ENCODE results near the gene MPHOSPH9. TPM values are rescaled to one million over a fixed set of nuclear protein-coding genes. Genes with fewer than 3 reads are reported as not detected.

Gene MPHOSPH9
- total RNA-seq, 1 donor from 2014 or later, result 33.9 TPM

- TF ChIP-seq, protein P1, sequence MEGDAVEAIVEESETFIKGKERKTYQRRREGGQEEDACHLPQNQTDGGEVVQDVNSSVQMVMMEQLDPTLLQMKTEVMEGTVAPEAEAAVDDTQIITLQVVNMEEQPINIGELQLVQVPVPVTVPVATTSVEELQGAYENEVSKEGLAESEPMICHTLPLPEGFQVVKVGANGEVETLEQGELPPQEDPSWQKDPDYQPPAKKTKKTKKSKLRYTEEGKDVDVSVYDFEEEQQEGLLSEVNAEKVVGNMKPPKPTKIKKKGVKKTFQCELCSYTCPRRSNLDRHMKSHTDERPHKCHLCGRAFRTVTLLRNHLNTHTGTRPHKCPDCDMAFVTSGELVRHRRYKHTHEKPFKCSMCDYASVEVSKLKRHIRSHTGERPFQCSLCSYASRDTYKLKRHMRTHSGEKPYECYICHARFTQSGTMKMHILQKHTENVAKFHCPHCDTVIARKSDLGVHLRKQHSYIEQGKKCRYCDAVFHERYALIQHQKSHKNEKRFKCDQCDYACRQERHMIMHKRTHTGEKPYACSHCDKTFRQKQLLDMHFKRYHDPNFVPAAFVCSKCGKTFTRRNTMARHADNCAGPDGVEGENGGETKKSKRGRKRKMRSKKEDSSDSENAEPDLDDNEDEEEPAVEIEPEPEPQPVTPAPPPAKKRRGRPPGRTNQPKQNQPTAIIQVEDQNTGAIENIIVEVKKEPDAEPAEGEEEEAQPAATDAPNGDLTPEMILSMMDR (IDR thresholded peaks at IDR 0.05), result no peak
- DNase-seq (ENCODE audit: extremely low spot score, unreplicated experiment), result no peak
- peak overlapping the region; percentile 75 for H3K4me3 Mint-ChIP-seq (ENCODE audit: unreplicated experiment)
- H3K9me3 Mint-ChIP-seq (ENCODE audit: unreplicated experiment), result no peaks in the 10 kb centered on the region
- H3K4me1 Mint-ChIP-seq (ENCODE audit: unreplicated experiment), result peaks cover 19% of the 10 kb centered on the region
- no peaks in the 10 kb centered on the region for H3K27me3 Mint-ChIP-seq (ENCODE audit: unreplicated experiment)
- no peak overlapping the region for H3K27ac Mint-ChIP-seq (ENCODE audit: unreplicated experiment)
- no peaks in the 10 kb centered on the region for H3K36me3 Mint-ChIP-seq (ENCODE audit: unreplicated experiment)
These were observed 82.6 kb downstream of the MPHOSPH9 start for GRCh38 chr12:123150275-123150743.

DNA sequence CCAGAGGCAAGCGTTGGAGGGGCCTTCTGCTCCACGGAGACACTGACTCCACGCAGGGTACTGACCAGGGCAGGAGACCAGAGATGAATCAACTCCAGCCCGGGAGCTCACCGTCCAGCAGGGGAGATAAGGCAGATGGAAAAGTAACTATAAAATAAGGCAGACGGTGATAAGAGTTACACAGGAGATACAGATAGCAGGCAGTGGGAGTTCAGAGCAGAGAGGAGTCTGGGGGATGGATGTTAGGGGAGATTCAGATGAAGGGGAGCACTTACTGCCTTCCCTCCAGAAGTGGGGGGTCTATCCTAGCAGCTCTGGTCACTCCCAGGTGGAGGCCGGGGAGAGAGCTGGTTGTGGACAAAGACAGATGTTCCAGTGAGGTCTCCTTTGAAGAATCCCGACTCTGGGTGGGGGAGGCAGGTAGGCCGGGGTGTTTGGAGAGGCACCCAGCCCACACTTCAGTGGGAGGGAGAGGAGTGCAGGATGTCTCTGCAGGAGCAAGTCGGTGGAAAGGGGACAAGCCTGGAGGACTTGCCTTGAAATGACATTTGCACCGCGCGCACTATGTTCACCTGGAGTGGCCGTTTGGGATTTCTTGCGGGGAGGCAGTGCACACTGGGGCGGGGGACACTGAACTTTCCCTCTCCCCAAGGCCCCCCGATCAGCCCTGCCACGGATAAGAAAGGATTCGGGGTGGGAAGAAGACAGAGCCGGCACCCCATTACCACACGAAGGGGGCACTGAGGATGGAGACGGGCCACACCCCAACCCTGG lies 83.3 kb downstream of the MPHOSPH9 start:
- no peaks in the 10 kb centered on the region for H3K27me3 Mint-ChIP-seq (ENCODE audit: unreplicated experiment)
- H3K36me3 Mint-ChIP-seq (ENCODE audit: unreplicated experiment), result no peaks in the 10 kb centered on the region
- peak overlapping the region; percentile 75 for H3K4me3 Mint-ChIP-seq (ENCODE audit: unreplicated experiment)
- DNase-seq (ENCODE audit: extremely low spot score, unreplicated experiment), result no peak
- H3K27ac Mint-ChIP-seq (ENCODE audit: unreplicated experiment), result peak overlapping the region; percentile 81
- no peaks in the 10 kb centered on the region for H3K9me3 Mint-ChIP-seq (ENCODE audit: unreplicated experiment)
- TF ChIP-seq, protein P1 (IDR thresholded peaks at IDR 0.05), result no peak
- peaks cover 19% of the 10 kb centered on the region for H3K4me1 Mint-ChIP-seq (ENCODE audit: unreplicated experiment)

- H3K27ac Mint-ChIP-seq (ENCODE audit: unreplicated experiment), result peak overlapping the region; percentile 81
These were observed 83.9 kb downstream of the MPHOSPH9 start for GRCh38 chr12:123149088-123149487.

DNA sequence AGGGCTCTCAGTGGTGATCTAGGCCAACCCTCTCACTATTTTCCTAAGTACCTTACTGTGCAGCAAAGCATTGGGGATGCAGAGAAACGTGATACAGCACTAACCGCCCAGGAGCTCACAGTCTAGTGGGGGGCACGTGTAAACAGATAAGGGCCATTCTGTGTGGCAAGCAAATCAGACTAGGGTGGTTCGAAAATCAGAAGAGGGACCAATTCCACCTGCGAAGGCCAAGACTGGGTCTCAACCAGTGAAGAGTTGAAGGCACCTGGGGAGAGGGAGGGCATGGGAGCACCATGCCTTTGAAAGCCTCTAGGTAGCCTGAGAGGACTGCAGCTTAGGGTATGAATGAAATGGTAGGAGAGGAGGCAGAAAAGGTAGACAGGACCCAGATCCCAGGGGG lies 84.3 kb downstream of the MPHOSPH9 start:
- Mint-ChIP-seq H3K27me3 (ENCODE audit: unreplicated experiment) (no peaks in the 10 kb centered on the region), H3K27ac (ENCODE audit: unreplicated experiment) (no peak overlapping the region), H3K4me3 (ENCODE audit: unreplicated experiment) (no peak overlapping the region), H3K36me3 (ENCODE audit: unreplicated experiment) (no peaks in the 10 kb centered on the region), H3K9me3 (ENCODE audit: unreplicated experiment) (no peaks in the 10 kb centered on the region), H3K4me1 (ENCODE audit: unreplicated experiment) (peaks cover 21% of the 10 kb centered on the region)
- TF ChIP-seq, protein P1 (IDR thresholded peaks at IDR 0.05), result no peak
- DNase-seq (ENCODE audit: extremely low spot score, unreplicated experiment), result no peak

More at GRCh38 chr12:123149088-123149487, 83.9 kb downstream of the MPHOSPH9 start:
- no peaks in the 10 kb centered on the region for H3K9me3 Mint-ChIP-seq (ENCODE audit: unreplicated experiment)
- H3K4me3 Mint-ChIP-seq (ENCODE audit: unreplicated experiment), result peak overlapping the region; percentile 75
- TF ChIP-seq, protein P1 (IDR thresholded peaks at IDR 0.05), result no peak
- no peaks in the 10 kb centered on the region for H3K27me3 Mint-ChIP-seq (ENCODE audit: unreplicated experiment)
- H3K36me3 Mint-ChIP-seq (ENCODE audit: unreplicated experiment), result no peaks in the 10 kb centered on the region
- no peak for DNase-seq (ENCODE audit: extremely low spot score, unreplicated experiment)
- H3K4me1 Mint-ChIP-seq (ENCODE audit: unreplicated experiment), result peaks cover 19% of the 10 kb centered on the region

DNA sequence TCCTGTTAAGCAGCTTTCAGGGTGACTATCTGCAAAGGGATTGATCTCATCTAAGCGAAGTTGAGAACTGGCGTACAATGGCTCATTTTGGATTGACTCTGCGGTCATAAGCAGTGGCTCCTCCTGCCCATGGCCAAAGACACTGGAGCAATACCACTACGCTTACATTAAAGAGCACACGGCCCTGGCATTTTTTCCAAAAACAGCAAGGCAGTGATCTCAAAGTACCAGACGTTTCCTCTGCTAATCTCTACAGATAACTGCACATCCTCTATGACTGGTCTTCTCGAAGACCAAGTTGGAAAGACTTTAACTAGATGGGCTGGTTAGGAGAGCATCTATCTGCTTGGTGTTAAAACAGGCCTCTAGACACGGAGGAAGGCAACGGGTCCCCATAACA lies 84.7 kb downstream of the MPHOSPH9 start:
- Mint-ChIP-seq H3K27me3 (ENCODE audit: unreplicated experiment) (no peaks in the 10 kb centered on the region), H3K9me3 (ENCODE audit: unreplicated experiment) (no peaks in the 10 kb centered on the region), H3K36me3 (ENCODE audit: unreplicated experiment) (no peaks in the 10 kb centered on the region), H3K4me3 (ENCODE audit: unreplicated experiment) (no peak overlapping the region), H3K27ac (ENCODE audit: unreplicated experiment) (no peak overlapping the region), H3K4me1 (ENCODE audit: unreplicated experiment) (peaks cover 23% of the 10 kb centered on the region)
- no peak for DNase-seq (ENCODE audit: extremely low spot score, unreplicated experiment)
- TF ChIP-seq, protein P1 (IDR thresholded peaks at IDR 0.05), result no peak
